Neural cell (in vitro differentiated cells): ENCODE data around the gene BCL2.

Experiments
- CTCF ChIP-seq: fragments of 450-650 bp; IDR thresholded peaks from 2 replicates; pipeline ENCODE4 v1.5.1; 2014; ENCODE audit warnings: antibody characterized with exemption, mild to moderate bottlenecking, moderate library complexity; ENCODE audit not compliant: poor library complexity, severe bottlenecking
- EP300 ChIP-seq: fragments of 450-650 bp; conservative IDR thresholded peaks from 2 replicates; pipeline ENCODE4 v1.6.1; 2014; ENCODE audit warnings: antibody characterized with exemption, mild to moderate bottlenecking, moderate library complexity; ENCODE audit not compliant: poor library complexity, severe bottlenecking
- EZH2 ChIP-seq: fragments of 200-600, 300-800 bp; shearing (Covaris generic), sonication (generic); IDR thresholded peaks from 2 replicates; pipeline ENCODE4 v1.6.1; 2014; ENCODE audit warnings: antibody characterized with exemption, low read length, borderline replicate concordance, mild to moderate bottlenecking; ENCODE audit not compliant: insufficient read depth, poor library complexity, severe bottlenecking
- POLR2AphosphoS5 ChIP-seq: IDR thresholded peaks from 2 replicates; pipeline ENCODE4 v1.6.1; 2012
- SMC3 ChIP-seq: fragments of 450-650 bp; conservative IDR thresholded peaks from 2 replicates; pipeline ENCODE4 v1.6.1; 2014; ENCODE audit warnings: antibody characterized with exemption, mild to moderate bottlenecking, moderate library complexity; ENCODE audit not compliant: poor library complexity

GRCh38 chr18:63099848-63100629, 219.5 kb downstream of the BCL2 start:
- TF ChIP-seq CTCF = no peak
- TF ChIP-seq EZH2 = no peak
- TF ChIP-seq EP300 = no peak
- TF ChIP-seq POLR2AphosphoS5 = no peak
- TF ChIP-seq SMC3 = no peak
